Mammary epithelial cell (primary cell): ENCODE results near the gene CALHM4.

ENCODE experiments used
- CTCF ChIP-seq, 2 donors: IDR thresholded peaks in 1 of 2; conservative IDR thresholded peaks in 1 of 2; 2 replicates each; pipeline ENCODE4 v1.5.1; 2011 to 2012; ENCODE audit warnings: inconsistent platforms in 2 of 2, low read length in 2 of 2, mild to moderate bottlenecking in 2 of 2, control low read depth in 1 of 2, low read depth in 1 of 2; ENCODE audit not compliant: insufficient read depth in 1 of 2; ENCODE audit errors: extremely low read depth in 1 of 2
- EZH2 ChIP-seq: IDR thresholded peaks from 2 replicates; pipeline ENCODE4 v1.6.1; 2012; ENCODE audit warnings: low read length, inconsistent platforms, borderline replicate concordance

DNA sequence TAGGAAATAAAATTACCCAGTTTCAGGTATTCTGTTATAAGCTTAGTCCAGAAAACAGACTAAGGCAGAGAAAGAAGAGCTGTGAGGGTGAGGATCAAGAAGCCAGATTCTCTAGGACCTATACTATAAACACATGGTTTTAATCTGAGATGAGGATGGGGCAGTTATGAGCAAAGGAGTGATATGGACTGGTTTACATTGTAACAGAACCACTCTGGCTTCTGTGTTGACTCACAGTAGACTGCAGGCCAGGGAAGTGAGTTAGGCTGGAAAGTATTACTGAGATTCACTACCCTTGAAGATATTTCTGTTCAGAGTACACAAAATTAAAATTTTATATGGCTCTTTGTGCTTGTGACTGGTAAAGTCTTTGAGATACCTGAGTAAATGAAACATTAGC lies 14.6 kb downstream of the CALHM4 start:
- TF ChIP-seq EZH2 = no peak
- no peak for TF ChIP-seq CTCF (conservative IDR thresholded peaks at IDR 0.05 in 1 of 2, IDR thresholded peaks at IDR 0.05 in 1 of 2; ENCODE audit: extremely low read depth in 1 of 2, insufficient read depth in 1 of 2, low read depth in 1 of 2, low read length in 2 of 2)
